SK-N-SH (cell line): ENCODE data around the gene CKAP2L. TPM values are rescaled to one million over a fixed set of nuclear protein-coding genes. Genes with fewer than 3 reads are reported as not detected.

Source experiments
- CTCF ChIA-PET: fragments of 300-600, 350-600 bp; formaldehyde crosslinking; extraction: SDS; loops from one replicate; lab custom pipeline; 2021; lab: Yijun Ruan, JAX
- POLR2A ChIA-PET: fragments of 350-600 bp; sonication (Branson Sonifier 250); formaldehyde crosslinking; extraction: SDS; loops from one replicate; lab custom pipeline; 2020; ENCODE audit warnings: antibody characterized with exemption, inconsistent platforms; lab: Yijun Ruan, JAX
- DNase-seq: peaks from one replicate; pipeline ENCODE4 v3.0.0; 2012
- H2AFZ ChIP-seq: fragments of 200-600 bp; sonication (generic); 2 replicates; pipeline ENCODE4 v1.8.1; 2016; ENCODE audit warnings: antibody characterized with exemption, mild to moderate bottlenecking, low read depth
- H3F3A ChIP-seq: fragments of 200-600 bp; sonication (generic); replicated peaks from 2 replicates; pipeline ENCODE3; 2016; ENCODE audit warnings: antibody characterized with exemption, mild to moderate bottlenecking; ENCODE audit not compliant: insufficient read depth
- H3K27ac ChIP-seq, 2 experiments: fragments of 200-500 bp in 1 of 2; fragments of 200-600 bp in 1 of 2; sonication (Bioruptor generic) in 1 of 2; sonication (generic), shearing (Covaris generic) in 1 of 2; 2 replicates each; pipeline versions ENCODE4 v1.5.1 to v1.6.1; 2014 to 2016; ENCODE audit warnings: low read depth in 2 of 2, inconsistent platforms in 1 of 2, low read length in 1 of 2, mild to moderate bottlenecking in 1 of 2, mixed read lengths in 1 of 2
- H3K27me3 ChIP-seq: fragments of 200-600 bp; sonication (generic), shearing (Covaris generic); 2 replicates; pipeline ENCODE4 v1.6.1; 2016; ENCODE audit warnings: mixed run types; ENCODE audit not compliant: insufficient read depth
- H3K36me3 ChIP-seq, 2 experiments: fragments of 200-500 bp in 1 of 2; fragments of 200-600 bp in 1 of 2; sonication (Bioruptor generic) in 1 of 2; sonication (generic) in 1 of 2; replicated peaks in 1 of 2; 2 replicates each; pipeline versions ENCODE3 to v1.5.1; 2014 to 2016; ENCODE audit warnings: low read length in 1 of 2, mild to moderate bottlenecking in 1 of 2; ENCODE audit not compliant: insufficient read depth in 2 of 2, control insufficient read depth in 1 of 2
- H3K4me1 ChIP-seq, 2 experiments: fragments of 200-500 bp in 1 of 2; fragments of 200-600 bp in 1 of 2; sonication (Bioruptor generic) in 1 of 2; sonication (generic), shearing (Covaris generic) in 1 of 2; 2 replicates each; pipeline versions ENCODE4 v1.5.1 to v1.6.1; 2014 to 2016; ENCODE audit warnings: low read depth in 1 of 2, low read length in 1 of 2, mixed run types in 1 of 2; ENCODE audit not compliant: insufficient read depth in 2 of 2, control insufficient read depth in 1 of 2
- H3K4me2 ChIP-seq: fragments of 200-600 bp; sonication (generic), shearing (Covaris generic); 2 replicates; pipeline ENCODE4 v1.6.1; 2017; ENCODE audit warnings: mixed run types
- H3K4me3 ChIP-seq, 2 experiments: fragments of 200-500 bp in 1 of 2; fragments of 200-600 bp in 1 of 2; sonication (Bioruptor generic) in 1 of 2; sonication (generic), shearing (Covaris generic) in 1 of 2; 2 replicates each; pipeline versions ENCODE4 v1.5.1 to v1.8.1; 2014 to 2016; ENCODE audit warnings: low read depth in 2 of 2, inconsistent platforms in 1 of 2, low read length in 1 of 2, mild to moderate bottlenecking in 1 of 2, mixed read lengths in 1 of 2, moderate library complexity in 1 of 2
- H3K79me2 ChIP-seq: fragments of 200-600 bp; sonication (generic); 2 replicates; pipeline ENCODE4 v1.8.1; 2017; ENCODE audit warnings: mild to moderate bottlenecking; ENCODE audit not compliant: insufficient read depth
- H3K9ac ChIP-seq: fragments of 200-600 bp; sonication (generic); 2 replicates; pipeline ENCODE4 v1.6.1; 2017; ENCODE audit warnings: mixed run types
- H3K9me2 ChIP-seq: fragments of 200-600 bp; sonication (generic); 2 replicates; pipeline ENCODE4 v1.6.1; 2017; ENCODE audit warnings: mixed run types
- H3K9me3 ChIP-seq: fragments of 200-600 bp; sonication (generic); 2 replicates; pipeline ENCODE4 v1.6.1; 2017; ENCODE audit warnings: mixed run types, mild to moderate bottlenecking, moderate library complexity
- H4K20me1 ChIP-seq: fragments of 200-600 bp; sonication (generic); 2 replicates; pipeline ENCODE4 v1.6.1; 2017; ENCODE audit warnings: mild to moderate bottlenecking, mixed run types; ENCODE audit not compliant: insufficient read depth
- CHD2 ChIP-seq: fragments of 150-350 bp; IDR thresholded peaks from 2 replicates; pipeline ENCODE4 v1.6.1; 2018; ENCODE audit warnings: low read length; ENCODE audit not compliant: partially characterized antibody
- CTCF ChIP-seq: fragments of 200-600 bp; sonication (generic); IDR thresholded peaks from 2 replicates; pipeline ENCODE4 v1.6.1; 2017; ENCODE audit warnings: antibody characterized with exemption, mild to moderate bottlenecking, moderate library complexity
- ELF1 ChIP-seq: IDR thresholded peaks from 2 replicates; pipeline ENCODE4 v1.4.0; 2012
- EZH2phosphoT487 ChIP-seq: fragments of 200-600 bp; sonication (generic); IDR thresholded peaks from 2 replicates; pipeline ENCODE4 v1.6.1; 2017; ENCODE audit warnings: low read depth, mixed run types, mild to moderate bottlenecking, antibody characterized with exemption, moderate library complexity, borderline replicate concordance
- FOSL2 ChIP-seq: IDR thresholded peaks from 2 replicates; pipeline ENCODE4 v1.4.0; 2012; ENCODE audit warnings: low read depth, mild to moderate bottlenecking, moderate library complexity, borderline replicate concordance
- FOXM1 ChIP-seq: IDR thresholded peaks from 2 replicates; pipeline ENCODE4 v1.4.0; 2012; ENCODE audit warnings: low read depth, mild to moderate bottlenecking
- GABPA ChIP-seq: IDR thresholded peaks from 2 replicates; pipeline ENCODE4 v1.4.0; 2012; ENCODE audit warnings: low read depth, mild to moderate bottlenecking
- MEF2A ChIP-seq: IDR thresholded peaks from 2 replicates; pipeline ENCODE4 v1.4.0; 2012; ENCODE audit warnings: low read depth, borderline replicate concordance
- NRF1 ChIP-seq: IDR thresholded peaks from 2 replicates; pipeline ENCODE4 v1.6.1; 2012; ENCODE audit warnings: low read depth, mild to moderate bottlenecking, low read length
- RAD21 ChIP-seq: IDR thresholded peaks from 2 replicates; pipeline ENCODE4 v1.6.1; 2012; ENCODE audit warnings: mild to moderate bottlenecking, low read length
- SIN3A ChIP-seq: IDR thresholded peaks from 2 replicates; pipeline ENCODE4 v1.6.1; 2012; ENCODE audit warnings: low read depth, mild to moderate bottlenecking, low read length, moderate library complexity, borderline replicate concordance
- SMC3 ChIP-seq: IDR thresholded peaks from 2 replicates; pipeline ENCODE4 v1.6.1; 2012; ENCODE audit warnings: low read depth, low read length, improper control_type of control experiment
- TCF12 ChIP-seq: IDR thresholded peaks from 2 replicates; pipeline ENCODE4 v1.4.0; 2012
- USF1 ChIP-seq: IDR thresholded peaks from 2 replicates; pipeline ENCODE4 v1.4.0; 2012; ENCODE audit warnings: low read depth, borderline replicate concordance
- YY1 ChIP-seq: IDR thresholded peaks from 2 replicates; pipeline ENCODE4 v1.4.0; 2012; ENCODE audit warnings: low read depth, mild to moderate bottlenecking
- ZBTB33 ChIP-seq: IDR thresholded peaks from 2 replicates; pipeline ENCODE4 v1.4.0; 2012; ENCODE audit warnings: low read depth, borderline replicate concordance
- WGBS: methylation state at CpG from one replicate; pipeline ENCODE4 v1.1.6; 2017; ENCODE audit warnings: low lambda C conversion rate; 5-methylcytosine and 5-hydroxymethylcytosine counted together
- polyA plus RNA-seq, 3 experiments: library from polyadenylated mRNA; depleted of rRNA; stranded (reverse); fragments of >200 nt; gene quantifications; 2 replicates each; pipeline ENCODE4 v1.2.3, GENCODE V29; 2012
- TF ChIP-seq, protein P1 (sequence below): IDR thresholded peaks from 2 replicates; pipeline ENCODE4; 2012
- TF ChIP-seq, protein P2 (sequence below): IDR thresholded peaks from 2 replicates; pipeline ENCODE4 v1.6.1; 2012; ENCODE audit warnings: mild to moderate bottlenecking, low read depth, low read length, moderate library complexity

Gene CKAP2L
- polyA plus RNA-seq, 1 of the 3 experiments (the other 2 are of a cell fraction), result 2.9 TPM

- TF ChIP-seq CHD2, result no peak
- TF ChIP-seq GABPA, result peak; percentile 46; the same call in 1 of the 2 replicates
- Histone ChIP-seq H3K9me2 (no peaks in the 10 kb centered on the region), H2AFZ (peak overlapping the region; percentile 71; the same call in 1 of the 2 replicates), H3K4me1 (peaks cover 0 to 7% of the 10 kb centered on the region in 2 experiments; a peak in 1 of 4 replicates), H3K36me3 (no peaks in the 10 kb centered on the region), H3K4me3 (no peak overlapping the region), H4K20me1 (no peaks in the 10 kb centered on the region), H3K9me3 (no peaks in the 10 kb centered on the region), H3K9ac (no peak overlapping the region), H3K27me3 (no peaks in the 10 kb centered on the region), H3F3A (peaks cover 6% of the 10 kb centered on the region), H3K79me2 (no peaks in the 10 kb centered on the region), H3K27ac (peak overlapping the region in 1 of 2 experiments; percentile 19; a peak in 1 of 4 replicates), H3K4me2 (no peak overlapping the region)
- no peak for DNase-seq
- POLR2A ChIA-PET, result no interaction called here
- WGBS, result 53% methylated on average over 7 of the region's 7 CpGs
- CTCF ChIA-PET, result no interaction called here
Observed at GRCh38 chr2:112811841-112812306, 47.5 kb upstream of the CKAP2L start.

DNA sequence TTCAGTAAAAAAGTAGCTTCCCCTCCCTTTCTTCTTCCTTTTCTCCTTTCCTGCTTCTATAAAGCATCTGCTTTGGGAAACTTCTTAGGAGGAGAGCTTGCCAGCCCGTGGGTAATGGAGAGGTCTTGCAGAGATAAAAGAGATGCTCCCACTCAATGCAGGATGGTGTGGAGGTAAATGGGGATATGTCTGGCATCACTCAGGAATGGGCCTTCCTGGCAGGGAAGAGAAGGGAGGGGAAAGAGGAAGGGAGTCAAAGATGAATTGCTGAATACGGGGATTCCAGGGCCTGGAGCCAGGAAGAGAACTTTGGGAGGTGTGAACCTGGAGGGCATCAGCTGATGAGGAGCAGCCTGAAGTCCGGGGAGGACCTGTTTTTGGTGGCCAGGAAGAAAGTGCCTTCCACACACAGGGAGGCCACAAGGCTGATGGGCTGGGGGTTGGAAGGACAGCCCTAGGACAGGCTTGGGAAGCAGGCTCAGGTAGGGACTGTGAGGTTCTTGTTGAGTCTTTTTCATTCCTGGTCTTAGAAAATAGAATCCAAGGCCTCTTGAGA, 46.9 kb upstream of the CKAP2L start:
- CTCF ChIA-PET, result no interaction called here
- no peaks in the 10 kb centered on the region for H3K9me3 ChIP-seq
- no peak for DNase-seq
- 64% methylated on average over 3 of the region's 3 CpGs for WGBS
- H3K4me3 ChIP-seq, result no peak overlapping the region
- H3K36me3 ChIP-seq, result no peaks in the 10 kb centered on the region
- H3K9ac ChIP-seq, result no peak overlapping the region
- H3K27me3 ChIP-seq, result no peaks in the 10 kb centered on the region
- POLR2A ChIA-PET, result no interaction called here
- peaks cover 0 to 7% of the 10 kb centered on the region in 2 experiments; a peak in 1 of 4 replicates for H3K4me1 ChIP-seq
- H3K9me2 ChIP-seq, result no peaks in the 10 kb centered on the region
- H3K27ac ChIP-seq, result peak overlapping the region in 1 of 2 experiments; percentile 19; a peak in 1 of 4 replicates
- no peaks in the 10 kb centered on the region for H3K79me2 ChIP-seq
- no peaks in the 10 kb centered on the region for H4K20me1 ChIP-seq
- peak overlapping the region; percentile 71; the same call in 1 of the 2 replicates for H2AFZ ChIP-seq
- peaks cover 6% of the 10 kb centered on the region for H3F3A ChIP-seq
- no peak overlapping the region for H3K4me2 ChIP-seq
- TF ChIP-seq TCF12 (no peak), ZBTB33 (no peak), ELF1 (no peak), MEF2A (no peak), YY1 (no peak), GABPA (no peak), NRF1 (no peak), EZH2phosphoT487 (no peak), FOSL2 (no peak), RAD21 (no peak), CTCF (no peak), SIN3A (no peak), SMC3 (no peak), FOXM1 (no peak), USF1 (no peak)
- TF ChIP-seq, protein P1, sequence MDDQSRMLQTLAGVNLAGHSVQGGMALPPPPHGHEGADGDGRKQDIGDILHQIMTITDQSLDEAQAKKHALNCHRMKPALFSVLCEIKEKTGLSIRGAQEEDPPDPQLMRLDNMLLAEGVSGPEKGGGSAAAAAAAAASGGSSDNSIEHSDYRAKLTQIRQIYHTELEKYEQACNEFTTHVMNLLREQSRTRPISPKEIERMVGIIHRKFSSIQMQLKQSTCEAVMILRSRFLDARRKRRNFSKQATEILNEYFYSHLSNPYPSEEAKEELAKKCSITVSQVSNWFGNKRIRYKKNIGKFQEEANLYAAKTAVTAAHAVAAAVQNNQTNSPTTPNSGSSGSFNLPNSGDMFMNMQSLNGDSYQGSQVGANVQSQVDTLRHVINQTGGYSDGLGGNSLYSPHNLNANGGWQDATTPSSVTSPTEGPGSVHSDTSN, result no peak
- TF ChIP-seq, protein P2, sequence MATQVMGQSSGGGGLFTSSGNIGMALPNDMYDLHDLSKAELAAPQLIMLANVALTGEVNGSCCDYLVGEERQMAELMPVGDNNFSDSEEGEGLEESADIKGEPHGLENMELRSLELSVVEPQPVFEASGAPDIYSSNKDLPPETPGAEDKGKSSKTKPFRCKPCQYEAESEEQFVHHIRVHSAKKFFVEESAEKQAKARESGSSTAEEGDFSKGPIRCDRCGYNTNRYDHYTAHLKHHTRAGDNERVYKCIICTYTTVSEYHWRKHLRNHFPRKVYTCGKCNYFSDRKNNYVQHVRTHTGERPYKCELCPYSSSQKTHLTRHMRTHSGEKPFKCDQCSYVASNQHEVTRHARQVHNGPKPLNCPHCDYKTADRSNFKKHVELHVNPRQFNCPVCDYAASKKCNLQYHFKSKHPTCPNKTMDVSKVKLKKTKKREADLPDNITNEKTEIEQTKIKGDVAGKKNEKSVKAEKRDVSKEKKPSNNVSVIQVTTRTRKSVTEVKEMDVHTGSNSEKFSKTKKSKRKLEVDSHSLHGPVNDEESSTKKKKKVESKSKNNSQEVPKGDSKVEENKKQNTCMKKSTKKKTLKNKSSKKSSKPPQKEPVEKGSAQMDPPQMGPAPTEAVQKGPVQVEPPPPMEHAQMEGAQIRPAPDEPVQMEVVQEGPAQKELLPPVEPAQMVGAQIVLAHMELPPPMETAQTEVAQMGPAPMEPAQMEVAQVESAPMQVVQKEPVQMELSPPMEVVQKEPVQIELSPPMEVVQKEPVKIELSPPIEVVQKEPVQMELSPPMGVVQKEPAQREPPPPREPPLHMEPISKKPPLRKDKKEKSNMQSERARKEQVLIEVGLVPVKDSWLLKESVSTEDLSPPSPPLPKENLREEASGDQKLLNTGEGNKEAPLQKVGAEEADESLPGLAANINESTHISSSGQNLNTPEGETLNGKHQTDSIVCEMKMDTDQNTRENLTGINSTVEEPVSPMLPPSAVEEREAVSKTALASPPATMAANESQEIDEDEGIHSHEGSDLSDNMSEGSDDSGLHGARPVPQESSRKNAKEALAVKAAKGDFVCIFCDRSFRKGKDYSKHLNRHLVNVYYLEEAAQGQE, result no peak
